Measurements from ENCODE around the gene ETHE1.
"Not testable (repeated sequence)": the region's sequence is repeated elsewhere in the genome, so short reads cannot be mapped to it uniquely, and the experiment has no call there.

ETHE1 gene

GRCh38 chr19:43524922-43525835 is 1.8 kb downstream of the ETHE1 start:
- no peak for DNase-seq (ENCODE audit: low read depth in 2 of 2)

GRCh38 chr19:43523696-43524095 is 3.3 kb downstream of the ETHE1 start:
- DNase-seq (ENCODE audit: low read depth in 2 of 2): not testable (repeated sequence)

GRCh38 chr19:43522929-43523328 is 4.1 kb downstream of the ETHE1 start:
- DNase-seq (ENCODE audit: low read depth in 2 of 2): no peak

GRCh38 chr19:43519436-43520088 is 7.4 kb downstream of the ETHE1 start:
- DNase-seq (ENCODE audit: low read depth in 2 of 2): peak; percentile 59 to 80

- no peak for DNase-seq (ENCODE audit: low read depth in 2 of 2)
These were observed 8.9 kb downstream of the ETHE1 start for GRCh38 chr19:43518051-43518450.

GRCh38 chr19:43512399-43512798 is 14.6 kb downstream of the ETHE1 start:
- not testable (repeated sequence) for DNase-seq (ENCODE audit: low read depth in 2 of 2)

GRCh38 chr19:43511324-43511723 is 15.7 kb downstream of the ETHE1 start:
- no peak for DNase-seq (ENCODE audit: low read depth in 2 of 2)

GRCh38 chr19:43510713-43511112 is 16.3 kb downstream of the ETHE1 start:
- no peak for DNase-seq (ENCODE audit: low read depth in 2 of 2)

GRCh38 chr19:43507880-43508279 is 19.1 kb downstream of the ETHE1 start:
- no peak for DNase-seq (ENCODE audit: low read depth in 2 of 2)

GRCh38 chr19:43506629-43507028 is 20.4 kb downstream of the ETHE1 start:
- no peak for DNase-seq (ENCODE audit: low read depth in 2 of 2)

- DNase-seq (ENCODE audit: low read depth in 2 of 2): no peak
These were observed 21.1 kb downstream of the ETHE1 start for GRCh38 chr19:43505941-43506340.

GRCh38 chr19:43505186-43505456 is 21.9 kb downstream of the ETHE1 start:
- DNase-seq (ENCODE audit: low read depth in 2 of 2): no peak

- peak in 1 of 2 donors; percentile 41 for DNase-seq (ENCODE audit: low read depth in 2 of 2)
These were observed 22.4 kb downstream of the ETHE1 start, which contains the start of gene PHLDB3 for GRCh38 chr19:43504426-43505185. Gene PHLDB3 (minus strand): TSS chr19:43504746. CDS start chr19:43504118, 628 bp downstream.

GRCh38 chr19:43503501-43504425 is 23.2 kb downstream of the ETHE1 start:
- DNase-seq (ENCODE audit: low read depth in 2 of 2): peak; percentile 94 to 100

- no peak for DNase-seq (ENCODE audit: low read depth in 2 of 2)
These were observed 24.5 kb downstream of the ETHE1 start for GRCh38 chr19:43502419-43502976.

- DNase-seq (ENCODE audit: low read depth in 2 of 2): no peak
These were observed 25.2 kb downstream of the ETHE1 start for GRCh38 chr19:43501661-43502418.

GRCh38 chr19:43499042-43499441 is 28.0 kb downstream of the ETHE1 start:
- no peak for DNase-seq (ENCODE audit: low read depth in 2 of 2)

- no peak for DNase-seq (ENCODE audit: low read depth in 2 of 2)
These were observed 28.7 kb downstream of the ETHE1 start for GRCh38 chr19:43498233-43498842.

- DNase-seq (ENCODE audit: low read depth in 2 of 2): no peak
These were observed 30.0 kb downstream of the ETHE1 start for GRCh38 chr19:43496960-43497359.

GRCh38 chr19:43495082-43495481 is 31.9 kb downstream of the ETHE1 start:
- no peak for DNase-seq (ENCODE audit: low read depth in 2 of 2)
